Muscle layer of colon (tissue), 2 donors: ENCODE measurements around the gene SPIRE1.
"Not testable (repeated sequence)": the region's sequence is repeated elsewhere in the genome, so short reads cannot be mapped to it uniquely, and the experiment has no call there.

Source experiments
- H3K27ac ChIP-seq: one replicate; pipeline ENCODE4 v1.7.0; 2013; ENCODE audit warnings: low read depth, mild to moderate bottlenecking, low read length, moderate library complexity
- H3K27me3 ChIP-seq, 2 donors: one replicate each; pipeline ENCODE4 v1.7.0; 2013; ENCODE audit warnings: low read length in 2 of 2, mild to moderate bottlenecking in 2 of 2; ENCODE audit not compliant: insufficient read depth in 2 of 2, control insufficient read depth in 1 of 2
- H3K36me3 ChIP-seq: one replicate; pipeline ENCODE4 v1.7.0; 2013; ENCODE audit warnings: mild to moderate bottlenecking, low read length; ENCODE audit not compliant: insufficient read depth
- H3K4me1 ChIP-seq: one replicate; pipeline ENCODE4 v1.7.0; 2013; ENCODE audit warnings: mild to moderate bottlenecking, low read length; ENCODE audit not compliant: insufficient read depth
- H3K4me3 ChIP-seq, 2 donors: one replicate each; pipeline ENCODE4 v1.7.0; 2013; ENCODE audit warnings: low read length in 2 of 2, low read depth in 1 of 2, mild to moderate bottlenecking in 1 of 2, moderate library complexity in 1 of 2
- H3K9ac ChIP-seq: one replicate; pipeline ENCODE4 v1.7.0; 2013; ENCODE audit warnings: low read length
- H3K9me3 ChIP-seq: one replicate; pipeline ENCODE4 v1.7.0; 2013; ENCODE audit warnings: mild to moderate bottlenecking, low read length
- donor health status: abdominal sarcoma.
- donor health status: Adenocarcinoma of cecum.

The SPIRE1 gene

DNA sequence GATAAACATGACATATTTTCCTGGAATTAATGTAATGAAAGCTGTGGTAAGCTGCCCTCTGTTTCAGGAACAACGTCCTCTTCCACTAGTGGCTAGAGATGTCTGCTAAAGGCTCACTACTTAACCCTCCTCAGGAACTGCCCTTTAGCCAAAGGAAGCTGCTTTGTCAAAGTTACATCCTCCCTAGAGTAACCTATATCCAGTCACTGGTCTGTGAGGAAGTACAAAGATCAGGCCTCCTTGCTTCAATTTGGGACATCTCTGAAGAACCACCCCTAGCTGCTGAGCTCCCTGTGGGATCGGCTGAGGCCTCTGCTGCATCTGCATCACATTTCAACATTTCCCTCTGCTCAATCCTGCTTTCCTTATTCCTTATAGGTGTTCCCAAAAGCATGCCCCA is 142.4 kb downstream of the SPIRE1 start:
- no peaks in the 10 kb centered on the region for H3K36me3 ChIP-seq
- no peaks in the 10 kb centered on the region for H3K27me3 ChIP-seq
- H3K9me3 ChIP-seq, result no peaks in the 10 kb centered on the region
- H3K4me3 ChIP-seq, result no peak overlapping the region
- peaks cover 8% of the 10 kb centered on the region for H3K4me1 ChIP-seq
- H3K9ac ChIP-seq, result no peak overlapping the region
- H3K27ac ChIP-seq, result no peak overlapping the region

DNA sequence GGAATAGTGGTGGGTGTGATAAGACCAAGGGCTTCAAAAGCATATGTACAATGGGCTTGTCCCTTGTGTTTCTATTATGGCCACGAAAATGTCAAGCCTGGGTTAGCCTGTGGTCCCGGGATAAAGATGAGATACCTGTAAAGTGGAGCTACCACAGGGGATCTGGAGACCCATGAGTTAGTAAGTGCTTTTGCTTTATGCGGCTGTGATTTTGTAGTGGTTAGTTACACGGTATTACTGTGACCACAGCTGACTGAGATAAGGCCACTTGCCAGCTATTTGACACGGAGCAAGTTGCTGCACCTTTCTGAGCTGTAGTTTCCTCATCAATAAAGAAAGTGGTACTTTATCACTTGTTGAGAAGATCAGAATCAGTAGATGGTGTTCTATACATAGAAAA is 150.9 kb downstream of the SPIRE1 start:
- no peak overlapping the region for H3K27ac ChIP-seq
- H3K36me3 ChIP-seq, result no peaks in the 10 kb centered on the region
- no peak overlapping the region for H3K4me3 ChIP-seq
- H3K27me3 ChIP-seq, result no peaks in the 10 kb centered on the region
- no peak overlapping the region for H3K9ac ChIP-seq
- no peaks in the 10 kb centered on the region for H3K4me1 ChIP-seq
- H3K9me3 ChIP-seq, result no peaks in the 10 kb centered on the region

DNA sequence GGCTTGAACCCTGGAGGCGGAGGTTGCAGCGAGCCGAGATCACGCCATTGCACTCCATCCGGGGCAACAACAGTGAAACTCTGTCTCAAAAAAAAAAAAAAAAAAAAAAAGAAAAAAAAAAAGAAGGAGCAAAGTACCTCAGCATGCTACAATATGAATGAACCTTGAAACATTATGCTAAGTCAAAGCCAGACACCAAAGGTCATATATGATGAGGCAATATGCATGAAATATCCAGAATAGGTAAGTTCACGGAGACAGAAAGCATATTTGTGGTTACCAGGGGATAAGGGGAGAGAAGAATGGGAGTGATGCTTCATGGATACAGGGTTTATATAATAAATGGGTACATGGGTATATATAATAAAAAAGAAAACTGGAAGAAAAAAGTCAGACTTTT is 156.9 kb downstream of the SPIRE1 start:
- Histone ChIP-seq H3K9me3 (no peaks in the 10 kb centered on the region), H3K27ac (no peak overlapping the region), H3K36me3 (no peaks in the 10 kb centered on the region), H3K4me1 (no peaks in the 10 kb centered on the region), H3K27me3 (no peaks in the 10 kb centered on the region), H3K9ac (no peak overlapping the region), H3K4me3 (no peak overlapping the region)

DNA sequence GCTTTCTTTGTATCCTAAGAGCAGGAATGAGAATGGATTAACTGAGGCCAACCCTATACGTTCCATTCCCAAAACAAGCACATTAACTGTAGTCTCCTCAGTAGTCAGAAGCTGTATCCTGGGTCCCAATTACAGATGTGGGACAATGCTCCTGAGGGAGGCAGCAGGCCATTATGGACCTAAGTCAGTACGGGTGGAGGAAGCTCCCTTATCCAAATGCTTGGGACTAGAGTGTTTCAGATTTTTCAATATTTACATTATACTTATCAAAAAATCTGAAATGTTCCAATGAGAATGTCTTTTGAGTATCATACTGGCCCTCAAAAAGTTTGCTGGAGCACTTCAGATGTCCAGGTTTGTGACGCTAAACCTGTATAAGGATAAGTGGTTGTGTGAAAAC is 160.1 kb downstream of the SPIRE1 start:
- Histone ChIP-seq H3K9ac (no peak overlapping the region), H3K36me3 (no peaks in the 10 kb centered on the region), H3K9me3 (no peaks in the 10 kb centered on the region), H3K4me1 (no peaks in the 10 kb centered on the region), H3K27ac (no peak overlapping the region), H3K4me3 (no peak overlapping the region), H3K27me3 (no peaks in the 10 kb centered on the region)

DNA sequence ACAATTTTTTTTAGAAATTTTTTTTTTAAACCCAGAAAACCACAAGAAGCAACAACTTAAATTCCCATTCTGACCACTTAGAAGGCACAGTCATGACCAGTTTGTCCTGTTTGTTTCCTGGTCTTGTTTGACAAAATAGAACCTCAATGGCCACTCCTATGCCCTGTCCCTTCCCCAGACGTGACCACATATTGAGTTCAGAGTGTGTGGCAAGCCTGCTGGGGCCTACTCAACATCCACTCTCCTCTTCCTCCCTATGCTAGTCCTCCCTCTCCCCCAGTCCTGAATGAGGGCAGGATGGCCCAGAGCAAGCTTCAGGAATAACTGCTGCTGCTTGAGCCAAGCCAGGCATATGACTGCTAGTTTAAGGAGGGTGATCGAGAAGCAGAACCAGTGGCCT is 160.6 kb downstream of the SPIRE1 start:
- Histone ChIP-seq H3K4me1 (no peaks in the 10 kb centered on the region), H3K27me3 (no peaks in the 10 kb centered on the region), H3K4me3 (no peak overlapping the region), H3K36me3 (no peaks in the 10 kb centered on the region), H3K27ac (no peak overlapping the region), H3K9ac (no peak overlapping the region), H3K9me3 (no peaks in the 10 kb centered on the region)

DNA sequence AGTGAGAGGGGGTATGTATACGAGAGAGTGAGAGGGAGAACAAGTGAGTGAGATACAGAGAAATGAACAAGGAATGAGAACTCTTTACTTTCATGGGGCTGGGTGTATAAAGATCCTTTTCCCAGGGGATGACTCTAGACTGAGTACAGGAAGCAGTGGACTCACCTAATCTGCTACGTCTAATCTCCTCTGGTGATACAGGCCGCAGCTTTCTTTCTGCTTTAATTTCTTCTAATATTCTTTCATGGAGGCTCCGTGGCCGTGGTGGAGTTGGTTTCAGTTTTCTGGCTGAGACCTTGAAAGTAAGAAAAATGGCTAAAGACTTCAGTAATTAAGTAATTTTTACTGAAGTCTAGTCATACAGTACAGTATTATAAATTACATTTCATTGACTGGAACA is 165.0 kb downstream of the SPIRE1 start:
- Histone ChIP-seq H3K4me3 (no peak overlapping the region), H3K27ac (no peak overlapping the region), H3K9ac (no peak overlapping the region), H3K27me3 (no peaks in the 10 kb centered on the region), H3K9me3 (no peaks in the 10 kb centered on the region), H3K36me3 (peaks cover 9% of the 10 kb centered on the region), H3K4me1 (no peaks in the 10 kb centered on the region)

DNA sequence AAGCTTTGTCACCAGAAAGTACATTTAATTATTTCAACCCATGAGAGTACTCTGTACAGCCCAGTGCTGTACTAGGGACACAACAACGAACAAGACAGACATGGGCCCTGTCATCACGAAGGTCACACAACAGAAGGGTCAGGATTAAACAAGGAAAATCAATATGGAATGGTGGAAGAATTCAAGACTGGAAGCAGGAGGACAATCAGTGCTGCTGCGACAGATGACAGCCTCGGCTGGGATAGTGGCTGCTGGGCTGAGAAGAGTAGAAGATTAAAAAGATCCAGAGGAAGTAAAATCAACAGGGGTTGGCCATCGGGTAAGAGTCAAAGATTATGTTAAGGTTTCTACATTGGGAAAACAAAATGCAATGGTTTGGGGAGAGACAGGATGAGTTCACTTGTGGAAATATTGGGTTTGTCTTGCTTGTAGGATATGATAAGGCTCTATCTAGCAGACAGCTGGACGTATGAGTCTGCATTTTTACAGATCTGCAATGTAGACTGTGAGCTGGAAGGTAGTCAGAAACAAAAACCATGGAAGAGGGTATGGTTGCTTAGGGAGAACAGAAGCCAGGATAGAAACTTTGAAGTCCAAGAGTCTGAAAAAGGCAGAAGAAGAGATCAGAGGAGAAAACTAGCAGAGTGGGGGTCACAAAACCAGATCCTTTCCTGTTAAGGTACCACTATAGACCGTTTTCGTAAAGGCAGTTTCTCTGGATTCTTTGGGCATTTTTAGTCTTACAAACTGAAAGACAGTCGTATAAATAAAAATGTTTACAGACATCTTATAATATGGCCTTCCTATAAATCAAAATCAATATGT is 166.1 kb downstream of the SPIRE1 start:
- H3K27me3 ChIP-seq, result no peaks in the 10 kb centered on the region
- no peaks in the 10 kb centered on the region for H3K4me1 ChIP-seq
- no peak overlapping the region for H3K9ac ChIP-seq
- peaks cover 9% of the 10 kb centered on the region for H3K36me3 ChIP-seq
- H3K27ac ChIP-seq, result no peak overlapping the region
- no peaks in the 10 kb centered on the region for H3K9me3 ChIP-seq
- no peak overlapping the region for H3K4me3 ChIP-seq

DNA sequence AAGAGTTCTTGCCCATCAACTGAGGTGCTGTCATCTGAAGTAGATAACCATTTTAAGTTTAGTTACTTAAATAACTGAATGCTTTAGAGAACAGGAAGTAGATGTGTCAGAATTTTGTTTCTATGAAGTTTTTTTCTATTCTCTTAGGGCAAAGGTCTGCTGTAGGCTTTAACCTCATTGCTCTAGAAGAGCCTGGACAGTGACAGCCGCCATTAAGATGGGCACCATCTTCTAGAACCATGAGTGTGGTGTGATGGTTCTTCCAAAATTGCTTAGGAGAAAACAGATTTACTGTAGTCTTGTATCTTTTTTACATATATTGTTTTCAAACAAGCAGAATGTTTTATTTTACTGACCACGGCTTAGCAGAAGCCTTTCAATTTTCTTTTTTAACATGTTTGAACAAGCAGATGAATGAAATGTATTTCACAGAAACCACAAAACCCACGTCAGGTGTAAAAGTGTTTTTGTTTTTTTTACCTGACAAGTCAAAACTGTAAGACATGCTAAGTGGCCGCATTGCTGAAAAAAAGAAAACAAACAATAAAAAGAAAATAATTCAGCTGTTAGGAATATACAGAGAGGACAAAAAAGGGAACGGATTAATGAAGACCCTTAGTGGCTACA is 172.3 kb downstream of the SPIRE1 start:
- no peak overlapping the region for H3K4me3 ChIP-seq
- H3K4me1 ChIP-seq, result no peaks in the 10 kb centered on the region
- no peaks in the 10 kb centered on the region for H3K9me3 ChIP-seq
- H3K9ac ChIP-seq, result no peak overlapping the region
- no peak overlapping the region for H3K27ac ChIP-seq
- H3K36me3 ChIP-seq, result no peaks in the 10 kb centered on the region
- no peaks in the 10 kb centered on the region for H3K27me3 ChIP-seq

DNA sequence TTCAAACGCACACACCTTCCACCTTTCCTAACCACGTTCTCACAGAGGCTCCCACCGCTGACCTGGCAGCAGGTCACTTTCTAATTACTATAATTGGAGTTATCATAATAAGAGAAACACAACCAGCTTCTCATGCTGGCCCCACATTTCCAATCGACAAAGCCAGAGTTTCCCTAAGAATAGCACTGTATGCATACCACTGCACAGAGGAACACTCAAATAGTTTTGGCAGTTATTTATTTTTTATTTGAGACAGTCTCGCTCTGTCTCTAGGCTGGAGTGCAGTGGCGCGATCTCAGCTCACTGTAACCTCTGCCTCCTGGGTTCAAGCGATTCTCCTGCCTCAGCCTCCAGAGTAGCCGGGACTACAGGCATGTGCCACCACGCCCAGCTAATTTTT is 176.0 kb downstream of the SPIRE1 start:
- not testable (repeated sequence) for H3K27ac ChIP-seq, H3K9ac ChIP-seq, H3K4me3 ChIP-seq, H3K4me1 ChIP-seq, H3K9me3 ChIP-seq, H3K27me3 ChIP-seq
- peaks cover 15% of the 10 kb centered on the region for H3K36me3 ChIP-seq

DNA sequence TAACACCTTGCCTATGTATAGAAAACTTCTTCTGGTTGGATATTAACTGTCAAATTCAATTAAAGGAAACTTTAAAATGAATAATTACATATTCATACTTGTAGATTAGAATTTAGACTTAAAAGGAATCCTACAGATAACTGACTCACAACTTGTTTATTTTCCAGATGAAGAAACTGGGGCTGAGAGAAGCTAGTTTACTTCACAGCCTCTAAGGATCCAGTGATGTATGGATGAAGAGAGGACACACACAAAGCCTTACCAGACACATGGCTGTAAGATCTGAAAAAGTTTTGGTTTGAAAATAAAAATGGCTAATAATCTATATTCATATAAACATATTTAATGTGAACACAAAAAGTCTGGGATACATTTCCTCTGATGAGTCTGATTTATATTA is 177.9 kb downstream of the SPIRE1 start:
- no peak overlapping the region for H3K4me3 ChIP-seq

DNA sequence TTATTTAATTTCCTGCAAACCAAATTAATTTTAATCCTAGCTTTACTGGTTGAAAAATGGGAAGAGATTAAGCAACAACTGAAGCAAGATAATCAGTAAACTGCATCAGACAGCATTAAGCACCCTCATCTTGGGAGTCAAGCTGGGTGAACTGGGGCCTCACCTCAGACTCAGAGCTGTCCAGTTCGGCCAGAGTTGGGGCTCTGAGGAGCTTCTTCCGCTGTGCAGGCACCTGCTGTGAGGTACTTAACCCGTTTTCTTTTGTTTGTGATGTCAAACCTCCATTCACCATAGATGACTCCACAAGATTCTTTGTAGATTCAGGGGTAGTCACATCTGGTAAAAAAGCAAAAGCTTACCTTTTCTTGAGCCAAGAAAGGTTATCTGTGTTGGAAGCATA is 178.4 kb downstream of the SPIRE1 start:
- Histone ChIP-seq H3K27ac (no peak overlapping the region), H3K4me3 (no peak overlapping the region), H3K9ac (no peak overlapping the region), H3K36me3 (peaks cover 15% of the 10 kb centered on the region), H3K9me3 (no peaks in the 10 kb centered on the region), H3K4me1 (no peaks in the 10 kb centered on the region), H3K27me3 (no peaks in the 10 kb centered on the region)

More for the DNA sequence above, 177.9 kb downstream of the SPIRE1 start:
- Histone ChIP-seq H3K27me3 (no peaks in the 10 kb centered on the region), H3K36me3 (peaks cover 15% of the 10 kb centered on the region), H3K4me1 (no peaks in the 10 kb centered on the region), H3K27ac (no peak overlapping the region), H3K9ac (no peak overlapping the region), H3K9me3 (no peaks in the 10 kb centered on the region)
